ENCODE measurements around the gene INPP5B.

The INPP5B gene

GRCh38 chr1:37865348-37866120 is 81.3 kb downstream of the INPP5B start:
- peak; percentile 61 for DNase-seq

GRCh38 chr1:37862330-37862729 is 84.5 kb downstream of the INPP5B start:
- DNase-seq, result no peak

GRCh38 chr1:37861151-37861550 is 85.7 kb downstream of the INPP5B start:
- peak; percentile 30 for DNase-seq

- no peak for DNase-seq
These were observed 86.5 kb downstream of the INPP5B start for GRCh38 chr1:37860346-37860666.

GRCh38 chr1:37859507-37860345 is 87.1 kb downstream of the INPP5B start, which contains the start of gene MTF1:
Gene MTF1, minus strand, starts transcription at chr1:37859592. Its CDS starts 1,934 bp downstream, at chr1:37857658.
- peak; percentile 98 for DNase-seq

GRCh38 chr1:37858931-37859506 is 87.8 kb downstream of the INPP5B start:
- DNase-seq, result peak; percentile 25

GRCh38 chr1:37854406-37854805 is 92.4 kb downstream of the INPP5B start:
- no peak for DNase-seq

- DNase-seq, result no peak
These were observed 93.7 kb downstream of the INPP5B start for GRCh38 chr1:37853157-37853556.

- DNase-seq, result no peak
These were observed 95.1 kb downstream of the INPP5B start for GRCh38 chr1:37851782-37852210.

GRCh38 chr1:37851262-37851661 is 95.6 kb downstream of the INPP5B start:
- DNase-seq, result no peak

- no peak for DNase-seq
These were observed 96.4 kb downstream of the INPP5B start for GRCh38 chr1:37850352-37850955.

GRCh38 chr1:37849480-37849879 is 97.4 kb downstream of the INPP5B start:
- no peak for DNase-seq

GRCh38 chr1:37846647-37847339 is 100.1 kb downstream of the INPP5B start:
- no peak for DNase-seq

GRCh38 chr1:37845786-37846185 is 101.1 kb downstream of the INPP5B start:
- no peak for DNase-seq

- no peak for DNase-seq
These were observed 101.7 kb downstream of the INPP5B start for GRCh38 chr1:37845049-37845646.

- no peak for DNase-seq
These were observed 102.3 kb downstream of the INPP5B start for GRCh38 chr1:37844536-37844935.

GRCh38 chr1:37841652-37842051 is 105.2 kb downstream of the INPP5B start:
- no peak for DNase-seq

- no peak for DNase-seq
These were observed 106.1 kb downstream of the INPP5B start for GRCh38 chr1:37840711-37841110.

GRCh38 chr1:37839676-37840075 is 107.2 kb downstream of the INPP5B start:
- no peak for DNase-seq

GRCh38 chr1:37836788-37837187 is 110.1 kb downstream of the INPP5B start:
- no peak for DNase-seq

- DNase-seq, result no peak
These were observed 115.0 kb downstream of the INPP5B start for GRCh38 chr1:37831809-37832208.

- no peak for DNase-seq
These were observed 115.7 kb downstream of the INPP5B start for GRCh38 chr1:37831109-37831508.
